Measurements from ENCODE around the gene SUSD6. TPM values are rescaled to one million over a fixed set of nuclear protein-coding genes. Genes with fewer than 3 reads are reported as not detected.

Gene SUSD6
- total RNA-seq, 1 donor from 2014 or later = 31.2 TPM

DNA sequence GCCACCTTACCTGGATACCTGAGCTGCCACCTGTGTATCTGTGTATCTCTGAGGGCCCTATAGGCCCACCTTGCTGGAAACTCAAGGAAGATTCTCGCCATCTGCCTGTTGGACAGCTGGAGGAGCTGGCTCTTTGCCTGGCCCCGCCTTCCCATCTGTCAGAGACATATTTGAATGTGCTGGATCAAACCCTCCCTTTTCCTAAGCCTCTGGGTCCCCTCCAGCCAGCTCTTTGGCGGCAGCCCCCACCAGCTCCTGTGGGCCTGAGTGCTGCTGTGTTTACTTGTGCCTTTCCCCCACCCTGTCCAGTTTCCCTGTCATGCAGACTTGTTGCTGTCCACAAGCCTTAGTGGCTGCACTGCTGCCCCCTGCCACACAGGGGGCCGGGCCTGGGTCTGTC lies 99.7 kb downstream of the SUSD6 start:
- no peak overlapping the region for H3K4me3 Mint-ChIP-seq (ENCODE audit: unreplicated experiment)
- no peaks in the 10 kb centered on the region for H3K27me3 Mint-ChIP-seq (ENCODE audit: unreplicated experiment)
- TF ChIP-seq, protein P1, sequence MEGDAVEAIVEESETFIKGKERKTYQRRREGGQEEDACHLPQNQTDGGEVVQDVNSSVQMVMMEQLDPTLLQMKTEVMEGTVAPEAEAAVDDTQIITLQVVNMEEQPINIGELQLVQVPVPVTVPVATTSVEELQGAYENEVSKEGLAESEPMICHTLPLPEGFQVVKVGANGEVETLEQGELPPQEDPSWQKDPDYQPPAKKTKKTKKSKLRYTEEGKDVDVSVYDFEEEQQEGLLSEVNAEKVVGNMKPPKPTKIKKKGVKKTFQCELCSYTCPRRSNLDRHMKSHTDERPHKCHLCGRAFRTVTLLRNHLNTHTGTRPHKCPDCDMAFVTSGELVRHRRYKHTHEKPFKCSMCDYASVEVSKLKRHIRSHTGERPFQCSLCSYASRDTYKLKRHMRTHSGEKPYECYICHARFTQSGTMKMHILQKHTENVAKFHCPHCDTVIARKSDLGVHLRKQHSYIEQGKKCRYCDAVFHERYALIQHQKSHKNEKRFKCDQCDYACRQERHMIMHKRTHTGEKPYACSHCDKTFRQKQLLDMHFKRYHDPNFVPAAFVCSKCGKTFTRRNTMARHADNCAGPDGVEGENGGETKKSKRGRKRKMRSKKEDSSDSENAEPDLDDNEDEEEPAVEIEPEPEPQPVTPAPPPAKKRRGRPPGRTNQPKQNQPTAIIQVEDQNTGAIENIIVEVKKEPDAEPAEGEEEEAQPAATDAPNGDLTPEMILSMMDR (IDR thresholded peaks at IDR 0.05) = no peak
- peaks cover 27% of the 10 kb centered on the region for H3K36me3 Mint-ChIP-seq (ENCODE audit: unreplicated experiment)
- DNase-seq (ENCODE audit: extremely low spot score, unreplicated experiment) = no peak
- peaks cover 49% of the 10 kb centered on the region for H3K4me1 Mint-ChIP-seq (ENCODE audit: unreplicated experiment)
- no peaks in the 10 kb centered on the region for H3K9me3 Mint-ChIP-seq (ENCODE audit: unreplicated experiment)
- H3K27ac Mint-ChIP-seq (ENCODE audit: unreplicated experiment) = peak overlapping the region; percentile 23

DNA sequence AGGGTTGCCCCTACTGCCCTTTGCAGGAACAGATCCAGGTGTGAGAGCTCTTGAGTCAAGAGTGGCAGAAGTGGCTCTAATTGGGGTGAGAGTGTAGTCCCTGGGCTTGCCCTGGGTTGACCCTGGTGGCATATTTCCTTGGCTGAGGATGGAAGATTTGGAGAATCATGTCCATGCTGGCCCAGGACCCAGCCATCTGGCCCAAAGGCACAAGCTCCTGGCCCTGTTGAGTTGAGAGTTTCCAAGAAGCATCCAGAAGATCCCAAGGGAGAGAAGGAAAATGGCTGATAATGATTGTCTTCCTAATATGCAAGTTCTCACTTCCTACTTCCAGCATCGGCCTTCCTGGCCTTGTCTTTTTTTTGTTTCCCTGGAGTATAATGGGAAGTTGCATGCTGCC lies 100.1 kb downstream of the SUSD6 start:
- Mint-ChIP-seq H3K9me3 (ENCODE audit: unreplicated experiment) (no peaks in the 10 kb centered on the region), H3K36me3 (ENCODE audit: unreplicated experiment) (peaks cover 26% of the 10 kb centered on the region), H3K27me3 (ENCODE audit: unreplicated experiment) (no peaks in the 10 kb centered on the region), H3K4me3 (ENCODE audit: unreplicated experiment) (no peak overlapping the region), H3K27ac (ENCODE audit: unreplicated experiment) (peak overlapping the region; percentile 80), H3K4me1 (ENCODE audit: unreplicated experiment) (peaks cover 53% of the 10 kb centered on the region)
- DNase-seq (ENCODE audit: extremely low spot score, unreplicated experiment) = no peak
- TF ChIP-seq, protein P1 (IDR thresholded peaks at IDR 0.05) = no peak

DNA sequence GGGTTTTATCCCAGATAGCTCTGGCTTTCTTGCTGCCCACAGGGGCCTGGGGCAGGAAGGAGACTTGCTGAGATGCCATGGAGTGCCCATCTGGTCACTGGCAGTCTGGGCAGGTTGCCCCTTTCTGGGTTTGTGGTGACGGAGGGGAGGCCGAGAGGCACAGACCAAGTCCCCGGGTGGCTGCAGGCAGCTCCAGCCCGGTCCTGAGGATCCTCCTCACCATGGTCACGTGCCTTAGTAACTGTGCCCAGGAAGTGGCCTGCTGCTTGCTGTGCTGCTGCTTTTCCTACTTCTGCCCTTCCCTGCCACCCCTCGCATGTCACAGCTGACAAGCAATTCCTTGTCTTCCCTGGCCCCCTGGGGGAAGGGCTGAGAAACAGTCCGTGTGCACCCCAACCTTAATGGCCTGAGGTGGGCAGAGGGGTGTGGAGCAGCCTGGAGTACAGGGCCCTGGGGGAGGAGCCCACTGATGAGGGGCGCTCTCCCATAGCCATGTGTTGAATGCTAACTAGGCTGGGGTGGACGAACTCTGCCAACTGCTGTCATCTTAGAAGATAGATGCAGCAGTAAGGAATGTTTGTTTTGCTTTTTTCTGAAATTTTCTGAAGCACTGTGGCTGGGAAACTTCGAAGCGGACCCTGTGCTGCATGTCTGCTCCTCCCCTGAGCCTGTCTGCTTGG lies 100.6 kb downstream of the SUSD6 start:
- H3K27ac Mint-ChIP-seq (ENCODE audit: unreplicated experiment) = peak overlapping the region; percentile 80
- DNase-seq (ENCODE audit: extremely low spot score, unreplicated experiment) = no peak
- peak overlapping the region; percentile 2 for H3K4me3 Mint-ChIP-seq (ENCODE audit: unreplicated experiment)
- TF ChIP-seq, protein P1 (IDR thresholded peaks at IDR 0.05) = no peak
- no peaks in the 10 kb centered on the region for H3K9me3 Mint-ChIP-seq (ENCODE audit: unreplicated experiment)
- peaks cover 59% of the 10 kb centered on the region for H3K4me1 Mint-ChIP-seq (ENCODE audit: unreplicated experiment)
- H3K36me3 Mint-ChIP-seq (ENCODE audit: unreplicated experiment) = peaks cover 22% of the 10 kb centered on the region
- H3K27me3 Mint-ChIP-seq (ENCODE audit: unreplicated experiment) = no peaks in the 10 kb centered on the region

DNA sequence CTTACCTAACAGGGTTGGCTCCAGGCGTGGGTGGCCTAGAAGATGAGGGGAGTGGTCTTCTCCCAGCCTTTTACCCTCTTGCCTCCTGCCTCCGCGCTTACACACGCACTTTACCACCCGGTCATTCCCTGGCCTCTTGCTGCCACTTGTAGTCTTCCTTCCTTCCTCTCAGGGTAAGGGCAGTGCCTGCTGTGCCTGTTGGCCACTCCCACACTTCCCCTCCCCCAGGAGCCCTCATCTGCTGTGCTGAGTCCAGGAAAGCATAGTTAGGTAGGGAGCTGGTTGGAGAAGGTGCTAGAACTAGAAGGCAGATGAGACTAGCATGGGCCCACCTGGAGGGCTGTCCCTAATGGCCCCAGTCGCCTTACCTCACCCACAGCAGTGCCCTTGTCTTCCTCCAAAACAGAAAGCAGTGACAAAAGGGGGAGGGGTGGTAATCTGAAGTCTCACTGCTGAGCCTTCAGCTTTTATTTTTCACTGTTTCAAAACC lies 101.2 kb downstream of the SUSD6 start:
- Mint-ChIP-seq H3K27ac (ENCODE audit: unreplicated experiment) (peak overlapping the region; percentile 80), H3K4me3 (ENCODE audit: unreplicated experiment) (peak overlapping the region; percentile 2), H3K36me3 (ENCODE audit: unreplicated experiment) (peaks cover 20% of the 10 kb centered on the region), H3K27me3 (ENCODE audit: unreplicated experiment) (no peaks in the 10 kb centered on the region), H3K4me1 (ENCODE audit: unreplicated experiment) (peaks cover 59% of the 10 kb centered on the region), H3K9me3 (ENCODE audit: unreplicated experiment) (no peaks in the 10 kb centered on the region)
- TF ChIP-seq, protein P1 (IDR thresholded peaks at IDR 0.05) = no peak
- DNase-seq (ENCODE audit: extremely low spot score, unreplicated experiment) = no peak

DNA sequence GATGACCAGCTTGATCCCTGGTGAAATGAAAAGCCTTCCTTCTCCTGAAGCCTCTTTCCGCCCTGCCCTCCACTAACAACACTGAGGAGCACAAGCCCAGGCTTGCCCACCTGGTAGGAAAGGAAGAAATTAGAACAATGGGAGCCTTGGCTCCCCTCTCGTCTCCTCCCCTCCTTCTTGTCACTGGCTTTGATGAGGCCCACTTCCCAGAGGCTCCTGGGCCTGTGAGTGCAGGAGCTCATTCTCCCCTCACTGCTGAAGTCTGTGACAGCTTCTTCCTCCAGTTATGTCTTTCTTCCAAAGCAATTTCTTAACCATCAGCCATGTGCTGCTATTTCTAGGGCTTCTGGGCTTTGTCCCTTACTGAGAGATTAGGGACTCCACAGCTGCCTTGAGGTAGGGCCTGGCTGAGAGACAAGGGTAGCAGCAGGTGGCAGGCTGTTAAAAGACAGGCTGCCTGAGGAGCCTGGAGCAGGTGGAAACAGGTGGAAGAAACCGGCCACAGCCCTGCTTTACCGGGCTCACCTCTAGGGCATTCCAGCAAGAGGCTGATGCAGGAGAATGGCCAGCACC lies 101.9 kb downstream of the SUSD6 start:
- no peak for DNase-seq (ENCODE audit: extremely low spot score, unreplicated experiment)
- TF ChIP-seq, protein P1 (IDR thresholded peaks at IDR 0.05) = no peak
- H3K4me1 Mint-ChIP-seq (ENCODE audit: unreplicated experiment) = peaks cover 59% of the 10 kb centered on the region
- H3K27me3 Mint-ChIP-seq (ENCODE audit: unreplicated experiment) = no peaks in the 10 kb centered on the region
- no peak overlapping the region for H3K4me3 Mint-ChIP-seq (ENCODE audit: unreplicated experiment)
- peak overlapping the region; percentile 53 for H3K27ac Mint-ChIP-seq (ENCODE audit: unreplicated experiment)
- no peaks in the 10 kb centered on the region for H3K9me3 Mint-ChIP-seq (ENCODE audit: unreplicated experiment)
- H3K36me3 Mint-ChIP-seq (ENCODE audit: unreplicated experiment) = peaks cover 17% of the 10 kb centered on the region

Data from osteocyte (in vitro differentiated cells).